Neural progenitor cell (in vitro differentiated cells): ENCODE results near the gene VKORC1. TPM values are rescaled to one million over a fixed set of nuclear protein-coding genes. Genes with fewer than 3 reads are reported as not detected.

Experiments
- DNase-seq: peaks from one replicate; pipeline ENCODE4 v3.0.0-alpha.2; 2016; ENCODE audit warnings: low spot score
- H2AFZ ChIP-seq: fragments of 200-600 bp; sonication (generic); replicated peaks from 2 replicates; pipeline ENCODE4 v1.6.1; 2016; ENCODE audit warnings: antibody characterized with exemption
- H3F3A ChIP-seq: fragments of 200-600 bp; sonication (generic); 2 replicates; pipeline ENCODE4 v1.6.1; 2016; ENCODE audit warnings: antibody characterized with exemption, low read depth
- H3K27ac ChIP-seq: fragments of 200-600 bp; sonication (generic); 2 replicates; pipeline ENCODE4 v1.5.1; 2016; ENCODE audit warnings: mild to moderate bottlenecking
- H3K27me3 ChIP-seq: fragments of 200-600 bp; sonication (generic); 2 replicates; pipeline ENCODE4 v1.6.1; 2016; ENCODE audit warnings: mild to moderate bottlenecking, moderate library complexity
- H3K36me3 ChIP-seq: fragments of 200-600 bp; sonication (generic); 2 replicates; pipeline ENCODE4 v1.5.1; 2016
- H3K4me1 ChIP-seq: fragments of 200-600 bp; sonication (generic); 2 replicates; pipeline ENCODE4 v1.6.1; 2016; ENCODE audit warnings: mixed run types
- H3K4me2 ChIP-seq: fragments of 200-600 bp; sonication (generic); 2 replicates; pipeline ENCODE4 v1.6.1; 2016
- H3K4me3 ChIP-seq: fragments of 200-600 bp; sonication (generic); 2 replicates; pipeline ENCODE4 v1.5.1; 2016
- H3K79me2 ChIP-seq: fragments of 200-600 bp; sonication (generic); 2 replicates; pipeline ENCODE4 v1.6.1; 2016; ENCODE audit warnings: low read depth
- H3K9ac ChIP-seq: fragments of 200-600 bp; sonication (generic); 2 replicates; pipeline ENCODE4 v1.6.1; 2016
- H3K9me3 ChIP-seq: fragments of 200-600 bp; sonication (generic); 2 replicates; pipeline ENCODE4 v1.5.1; 2016; ENCODE audit warnings: low read depth
- H4K20me1 ChIP-seq: fragments of 200-600 bp; sonication (generic); 2 replicates; pipeline ENCODE4 v1.6.1; 2016; ENCODE audit warnings: low read depth
- H3K27ac Mint-ChIP-seq: 3 replicates; pipeline ENCODE4 v1.8.0; 2021; ENCODE audit warnings: mixed read lengths
- H3K27me3 Mint-ChIP-seq: 2 replicates; pipeline ENCODE4 v1.8.0; 2022; ENCODE audit warnings: low read depth, mild to moderate bottlenecking, inconsistent platforms, moderate library complexity, mixed read lengths; ENCODE audit not compliant: insufficient read depth
- H3K36me3 Mint-ChIP-seq: 3 replicates; pipeline ENCODE4 v1.8.0; 2021; ENCODE audit warnings: mixed read lengths
- H3K4me1 Mint-ChIP-seq: 3 replicates; pipeline ENCODE4 v1.8.0; 2021; ENCODE audit warnings: mixed read lengths
- H3K4me3 Mint-ChIP-seq: 3 replicates; pipeline ENCODE4 v1.8.0; 2021; ENCODE audit warnings: mild to moderate bottlenecking, moderate library complexity, mixed read lengths
- H3K9me3 Mint-ChIP-seq: 3 replicates; pipeline ENCODE4 v1.8.0; 2020; ENCODE audit warnings: mixed read lengths
- CTCF ChIP-seq: fragments of 200-600 bp; sonication (generic); IDR thresholded peaks from 2 replicates; pipeline ENCODE4 v1.5.1; 2017; ENCODE audit warnings: antibody characterized with exemption, mild to moderate bottlenecking
- EZH2 ChIP-seq: fragments of 200-600 bp; sonication (generic); IDR thresholded peaks from 2 replicates; pipeline ENCODE4 v1.6.1; 2017; ENCODE audit warnings: antibody characterized with exemption, mild to moderate bottlenecking, moderate library complexity
- EZH2phosphoT487 ChIP-seq: fragments of 200-600 bp; sonication (generic); IDR thresholded peaks from 2 replicates; pipeline ENCODE4 v1.6.1; 2017; ENCODE audit warnings: antibody characterized with exemption
- total RNA-seq: library from RNA; depleted of rRNA; stranded (reverse); fragments of >200 nt; gene quantifications from 2 replicates; pipeline ENCODE4 v1.2.3, GENCODE V29; 2015; ENCODE audit warnings: low replicate concordance

The VKORC1 gene
- total RNA-seq, 1 donor from 2014 or later = 95.9 TPM

- DNase-seq = no peak
Measured at GRCh38 chr16:31077024-31077423, 17.6 kb downstream of the VKORC1 start.

DNA sequence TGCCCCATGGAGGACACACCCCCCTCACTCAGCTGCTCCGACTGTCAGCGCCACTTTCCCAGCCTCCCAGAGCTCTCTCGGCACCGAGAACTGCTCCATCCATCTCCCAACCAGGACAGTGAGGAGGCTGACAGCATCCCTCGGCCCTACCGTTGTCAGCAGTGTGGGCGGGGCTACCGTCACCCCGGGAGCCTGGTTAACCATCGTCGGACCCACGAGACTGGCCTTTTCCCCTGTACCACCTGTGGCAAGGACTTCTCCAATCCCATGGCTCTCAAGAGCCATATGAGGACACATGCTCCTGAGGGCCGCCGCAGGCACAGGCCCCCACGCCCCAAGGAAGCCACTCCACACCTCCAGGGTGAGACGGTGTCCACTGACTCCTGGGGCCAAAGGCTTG lies 18.3 kb downstream of the VKORC1 start:
- no peaks in the 10 kb centered on the region for H3K9me3 Mint-ChIP-seq
- H3K27ac Mint-ChIP-seq = no peak overlapping the region
- Histone ChIP-seq H2AFZ (no peak overlapping the region), H4K20me1 (peaks cover 44% of the 10 kb centered on the region), H3F3A (peaks cover 24% of the 10 kb centered on the region), H3K4me3 (no peak overlapping the region), H3K4me2 (no peak overlapping the region), H3K79me2 (peaks cover 48% of the 10 kb centered on the region), H3K9me3 (no peaks in the 10 kb centered on the region), H3K27me3 (no peaks in the 10 kb centered on the region), H3K27ac (no peak overlapping the region), H3K36me3 (no peaks in the 10 kb centered on the region), H3K4me1 (peaks cover 14% of the 10 kb centered on the region), H3K9ac (no peak overlapping the region)
- no peak for DNase-seq
- no peak for TF ChIP-seq EZH2
- no peak for TF ChIP-seq CTCF
- TF ChIP-seq EZH2phosphoT487 = no peak
- peaks cover 19% of the 10 kb centered on the region for H3K36me3 Mint-ChIP-seq
- peaks cover 8% of the 10 kb centered on the region for H3K27me3 Mint-ChIP-seq
- peaks cover 21% of the 10 kb centered on the region for H3K4me1 Mint-ChIP-seq
- H3K4me3 Mint-ChIP-seq = peak overlapping the region; percentile 98

More at GRCh38 chr16:31077024-31077423, 17.6 kb downstream of the VKORC1 start:
- Histone ChIP-seq H3F3A (peaks cover 24% of the 10 kb centered on the region), H3K9ac (no peak overlapping the region), H3K27ac (no peak overlapping the region), H3K4me1 (peaks cover 9% of the 10 kb centered on the region), H3K36me3 (no peaks in the 10 kb centered on the region), H3K4me3 (no peak overlapping the region), H2AFZ (no peak overlapping the region), H3K27me3 (no peaks in the 10 kb centered on the region), H4K20me1 (peaks cover 51% of the 10 kb centered on the region), H3K79me2 (peaks cover 41% of the 10 kb centered on the region), H3K4me2 (no peak overlapping the region), H3K9me3 (no peaks in the 10 kb centered on the region)
- Mint-ChIP-seq H3K27ac (no peak overlapping the region), H3K4me1 (peaks cover 14% of the 10 kb centered on the region), H3K27me3 (peaks cover 12% of the 10 kb centered on the region), H3K9me3 (no peaks in the 10 kb centered on the region), H3K36me3 (peaks cover 19% of the 10 kb centered on the region), H3K4me3 (no peak overlapping the region)
- no peak for TF ChIP-seq EZH2phosphoT487
- TF ChIP-seq CTCF = no peak
- no peak for TF ChIP-seq EZH2

GRCh38 chr16:31074814-31075183 lies 19.8 kb downstream of the VKORC1 start:
- Mint-ChIP-seq H3K4me3 (peak overlapping the region; percentile 98), H3K9me3 (no peaks in the 10 kb centered on the region), H3K4me1 (peaks cover 21% of the 10 kb centered on the region), H3K27ac (peak overlapping the region; percentile 94), H3K36me3 (peaks cover 15% of the 10 kb centered on the region), H3K27me3 (peaks cover 5% of the 10 kb centered on the region)
- Histone ChIP-seq H3K4me3 (peak overlapping the region; percentile 77), H3K27me3 (no peaks in the 10 kb centered on the region), H3K36me3 (no peaks in the 10 kb centered on the region), H3K27ac (peak overlapping the region; percentile 89), H3K79me2 (peaks cover 64% of the 10 kb centered on the region), H3K9ac (peak overlapping the region; percentile 70), H4K20me1 (peaks cover 30% of the 10 kb centered on the region), H3K4me1 (peaks cover 14% of the 10 kb centered on the region), H2AFZ (peak overlapping the region; percentile 77), H3K4me2 (peak overlapping the region; percentile 96), H3K9me3 (no peaks in the 10 kb centered on the region), H3F3A (peaks cover 24% of the 10 kb centered on the region)
- TF ChIP-seq EZH2 (no peak), EZH2phosphoT487 (no peak), CTCF (no peak)
- no peak for DNase-seq
